Measurements from ENCODE around the gene MLH3. TPM values are rescaled to one million over a fixed set of nuclear protein-coding genes. Genes with fewer than 3 reads are reported as not detected.

Gene MLH3
- total and polyA plus RNA-seq, 10 of the 15 experiments (the other 5 are each of a cell fraction or from before 2014, with no cell fraction given), result 12.6 to 31.2 (median 19.6) TPM

DNA sequence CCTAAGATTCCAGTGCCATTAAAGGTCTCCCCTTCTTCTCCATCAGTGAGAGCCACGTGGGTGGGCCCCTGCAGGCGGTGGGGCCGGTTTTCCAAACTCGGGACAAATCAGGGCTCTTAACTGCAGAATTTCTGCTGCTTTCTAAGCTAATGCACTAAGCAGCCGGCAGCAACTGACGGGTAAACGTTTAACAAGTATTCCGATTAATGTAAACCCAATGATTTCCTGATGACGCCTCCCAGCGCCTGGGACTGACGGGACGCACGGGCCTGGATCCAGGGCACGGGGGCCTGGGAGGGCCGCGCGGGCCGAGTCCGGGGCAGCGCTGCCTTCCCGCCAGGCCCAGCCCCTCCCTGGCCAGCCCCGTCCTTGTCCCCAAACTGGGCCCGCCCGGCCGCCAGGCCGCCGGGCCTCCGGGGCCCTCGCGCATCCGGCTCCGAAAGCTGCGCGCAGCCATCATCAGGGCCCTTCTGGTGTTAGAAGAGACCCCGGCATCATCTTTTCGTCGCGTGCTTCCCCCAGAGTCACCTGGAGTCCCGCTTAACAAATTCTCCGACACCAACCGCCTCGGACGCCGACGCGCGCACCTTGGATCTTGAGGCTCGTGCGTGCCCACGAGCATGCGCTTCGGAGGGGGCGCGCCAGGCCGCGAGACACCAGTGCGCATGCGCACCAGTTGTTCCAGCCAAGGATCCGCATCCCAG lies at the start of gene MLH3 (continued):
- TF ChIP-seq, protein P1, sequence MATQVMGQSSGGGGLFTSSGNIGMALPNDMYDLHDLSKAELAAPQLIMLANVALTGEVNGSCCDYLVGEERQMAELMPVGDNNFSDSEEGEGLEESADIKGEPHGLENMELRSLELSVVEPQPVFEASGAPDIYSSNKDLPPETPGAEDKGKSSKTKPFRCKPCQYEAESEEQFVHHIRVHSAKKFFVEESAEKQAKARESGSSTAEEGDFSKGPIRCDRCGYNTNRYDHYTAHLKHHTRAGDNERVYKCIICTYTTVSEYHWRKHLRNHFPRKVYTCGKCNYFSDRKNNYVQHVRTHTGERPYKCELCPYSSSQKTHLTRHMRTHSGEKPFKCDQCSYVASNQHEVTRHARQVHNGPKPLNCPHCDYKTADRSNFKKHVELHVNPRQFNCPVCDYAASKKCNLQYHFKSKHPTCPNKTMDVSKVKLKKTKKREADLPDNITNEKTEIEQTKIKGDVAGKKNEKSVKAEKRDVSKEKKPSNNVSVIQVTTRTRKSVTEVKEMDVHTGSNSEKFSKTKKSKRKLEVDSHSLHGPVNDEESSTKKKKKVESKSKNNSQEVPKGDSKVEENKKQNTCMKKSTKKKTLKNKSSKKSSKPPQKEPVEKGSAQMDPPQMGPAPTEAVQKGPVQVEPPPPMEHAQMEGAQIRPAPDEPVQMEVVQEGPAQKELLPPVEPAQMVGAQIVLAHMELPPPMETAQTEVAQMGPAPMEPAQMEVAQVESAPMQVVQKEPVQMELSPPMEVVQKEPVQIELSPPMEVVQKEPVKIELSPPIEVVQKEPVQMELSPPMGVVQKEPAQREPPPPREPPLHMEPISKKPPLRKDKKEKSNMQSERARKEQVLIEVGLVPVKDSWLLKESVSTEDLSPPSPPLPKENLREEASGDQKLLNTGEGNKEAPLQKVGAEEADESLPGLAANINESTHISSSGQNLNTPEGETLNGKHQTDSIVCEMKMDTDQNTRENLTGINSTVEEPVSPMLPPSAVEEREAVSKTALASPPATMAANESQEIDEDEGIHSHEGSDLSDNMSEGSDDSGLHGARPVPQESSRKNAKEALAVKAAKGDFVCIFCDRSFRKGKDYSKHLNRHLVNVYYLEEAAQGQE (IDR thresholded peaks at IDR 0.05; ENCODE audit: low read depth, low read length), result no peak
- TF ChIP-seq TARDBP (IDR thresholded peaks at IDR 0.05; ENCODE audit: borderline replicate concordance) (no peak), KLF5 (IDR thresholded peaks at IDR 0.05; ENCODE audit: partially characterized antibody) (peak; percentile 55), GATAD2B (conservative IDR thresholded peaks at IDR 0.05; ENCODE audit: low read depth) (peak; percentile 92), DPF2 (IDR thresholded peaks at IDR 0.05) (peak; percentile 71), IKZF2 (IDR thresholded peaks at IDR 0.05) (no peak), NFYB (IDR thresholded peaks at IDR 0.05; ENCODE audit: insufficient read depth, low read depth, low read length) (no peak), CREM (IDR thresholded peaks at IDR 0.05; ENCODE audit: low read depth) (0 out of 2 replicates have a peak, but pooled peaks have one; percentile 17), RAD51 (IDR thresholded peaks at IDR 0.05) (no peak), BACH1 (IDR thresholded peaks at IDR 0.05; ENCODE audit: borderline replicate concordance) (peak; percentile 62; the same call in 1 of the 2 replicates), NFXL1 (IDR thresholded peaks at IDR 0.05; ENCODE audit: borderline replicate concordance) (no peak), ZZZ3 (IDR thresholded peaks at IDR 0.05; ENCODE audit: control insufficient read depth, insufficient read length, low read depth) (no peak), SUPT20H (IDR thresholded peaks at IDR 0.05; ENCODE audit: borderline replicate concordance, control insufficient read depth, low read depth, low read length) (no peak), STAT1 (conservative IDR thresholded peaks at IDR 0.05) (no peak), POLR2A (IDR thresholded peaks at IDR 0.05; ENCODE audit: low read depth, low read length) (peak; percentile 82), JUND (IDR thresholded peaks at IDR 0.05; ENCODE audit: low read depth, low read length) (no peak), SUZ12 (IDR thresholded peaks at IDR 0.05; ENCODE audit: unreplicated experiment) (no peak)
- TF ChIP-seq, protein P2, sequence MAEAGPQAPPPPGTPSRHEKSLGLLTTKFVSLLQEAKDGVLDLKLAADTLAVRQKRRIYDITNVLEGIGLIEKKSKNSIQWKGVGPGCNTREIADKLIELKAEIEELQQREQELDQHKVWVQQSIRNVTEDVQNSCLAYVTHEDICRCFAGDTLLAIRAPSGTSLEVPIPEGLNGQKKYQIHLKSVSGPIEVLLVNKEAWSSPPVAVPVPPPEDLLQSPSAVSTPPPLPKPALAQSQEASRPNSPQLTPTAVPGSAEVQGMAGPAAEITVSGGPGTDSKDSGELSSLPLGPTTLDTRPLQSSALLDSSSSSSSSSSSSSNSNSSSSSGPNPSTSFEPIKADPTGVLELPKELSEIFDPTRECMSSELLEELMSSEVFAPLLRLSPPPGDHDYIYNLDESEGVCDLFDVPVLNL (IDR thresholded peaks at IDR 0.05; ENCODE audit: low read depth, low read length), result no peak
- TF ChIP-seq, protein P3, sequence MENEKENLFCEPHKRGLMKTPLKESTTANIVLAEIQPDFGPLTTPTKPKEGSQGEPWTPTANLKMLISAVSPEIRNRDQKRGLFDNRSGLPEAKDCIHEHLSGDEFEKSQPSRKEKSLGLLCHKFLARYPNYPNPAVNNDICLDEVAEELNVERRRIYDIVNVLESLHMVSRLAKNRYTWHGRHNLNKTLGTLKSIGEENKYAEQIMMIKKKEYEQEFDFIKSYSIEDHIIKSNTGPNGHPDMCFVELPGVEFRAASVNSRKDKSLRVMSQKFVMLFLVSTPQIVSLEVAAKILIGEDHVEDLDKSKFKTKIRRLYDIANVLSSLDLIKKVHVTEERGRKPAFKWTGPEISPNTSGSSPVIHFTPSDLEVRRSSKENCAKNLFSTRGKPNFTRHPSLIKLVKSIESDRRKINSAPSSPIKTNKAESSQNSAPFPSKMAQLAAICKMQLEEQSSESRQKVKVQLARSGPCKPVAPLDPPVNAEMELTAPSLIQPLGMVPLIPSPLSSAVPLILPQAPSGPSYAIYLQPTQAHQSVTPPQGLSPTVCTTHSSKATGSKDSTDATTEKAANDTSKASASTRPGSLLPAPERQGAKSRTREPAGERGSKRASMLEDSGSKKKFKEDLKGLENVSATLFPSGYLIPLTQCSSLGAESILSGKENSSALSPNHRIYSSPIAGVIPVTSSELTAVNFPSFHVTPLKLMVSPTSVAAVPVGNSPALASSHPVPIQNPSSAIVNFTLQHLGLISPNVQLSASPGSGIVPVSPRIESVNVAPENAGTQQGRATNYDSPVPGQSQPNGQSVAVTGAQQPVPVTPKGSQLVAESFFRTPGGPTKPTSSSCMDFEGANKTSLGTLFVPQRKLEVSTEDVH (IDR thresholded peaks at IDR 0.05; ENCODE audit: low read depth, partially characterized antibody), result no peak
- TF ChIP-seq, protein P4, sequence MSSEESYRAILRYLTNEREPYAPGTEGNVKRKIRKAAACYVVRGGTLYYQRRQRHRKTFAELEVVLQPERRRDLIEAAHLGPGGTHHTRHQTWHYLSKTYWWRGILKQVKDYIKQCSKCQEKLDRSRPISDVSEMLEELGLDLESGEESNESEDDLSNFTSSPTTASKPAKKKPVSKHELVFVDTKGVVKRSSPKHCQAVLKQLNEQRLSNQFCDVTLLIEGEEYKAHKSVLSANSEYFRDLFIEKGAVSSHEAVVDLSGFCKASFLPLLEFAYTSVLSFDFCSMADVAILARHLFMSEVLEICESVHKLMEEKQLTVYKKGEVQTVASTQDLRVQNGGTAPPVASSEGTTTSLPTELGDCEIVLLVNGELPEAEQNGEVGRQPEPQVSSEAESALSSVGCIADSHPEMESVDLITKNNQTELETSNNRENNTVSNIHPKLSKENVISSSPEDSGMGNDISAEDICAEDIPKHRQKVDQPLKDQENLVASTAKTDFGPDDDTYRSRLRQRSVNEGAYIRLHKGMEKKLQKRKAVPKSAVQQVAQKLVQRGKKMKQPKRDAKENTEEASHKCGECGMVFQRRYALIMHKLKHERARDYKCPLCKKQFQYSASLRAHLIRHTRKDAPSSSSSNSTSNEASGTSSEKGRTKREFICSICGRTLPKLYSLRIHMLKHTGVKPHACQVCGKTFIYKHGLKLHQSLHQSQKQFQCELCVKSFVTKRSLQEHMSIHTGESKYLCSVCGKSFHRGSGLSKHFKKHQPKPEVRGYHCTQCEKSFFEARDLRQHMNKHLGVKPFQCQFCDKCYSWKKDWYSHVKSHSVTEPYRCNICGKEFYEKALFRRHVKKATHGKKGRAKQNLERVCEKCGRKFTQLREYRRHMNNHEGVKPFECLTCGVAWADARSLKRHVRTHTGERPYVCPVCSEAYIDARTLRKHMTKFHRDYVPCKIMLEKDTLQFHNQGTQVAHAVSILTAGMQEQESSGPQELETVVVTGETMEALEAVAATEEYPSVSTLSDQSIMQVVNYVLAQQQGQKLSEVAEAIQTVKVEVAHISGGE (CRISPR knock-in tag; IDR thresholded peaks at IDR 0.05), result no peak
